ENCODE results near the gene GAGE12D.
"Not testable (repeated sequence)": the region's sequence is repeated elsewhere in the genome, so short reads cannot be mapped to it uniquely, and the experiment has no call there.

DNA sequence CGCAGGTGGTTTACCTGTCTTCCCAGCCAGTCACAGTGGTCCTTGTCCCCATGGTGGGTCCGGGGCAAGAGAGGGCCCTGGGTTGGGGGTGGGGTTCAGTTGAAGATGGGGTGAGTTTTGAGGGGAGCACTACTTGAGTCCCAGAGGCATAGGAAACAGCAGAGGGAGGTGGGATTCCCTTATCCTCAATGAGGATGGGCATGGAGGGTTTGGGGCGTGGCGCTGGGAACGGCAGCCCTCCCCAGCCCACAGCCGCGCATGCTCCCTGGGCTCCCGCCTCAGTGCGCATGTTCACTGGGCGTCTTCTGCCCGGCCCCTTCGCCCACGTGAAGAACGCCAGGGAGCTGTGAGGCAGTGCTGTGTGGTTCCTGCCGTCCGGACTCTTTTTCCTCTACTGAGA, 28.6 kb downstream of the GAGE12D start, which contains the start of gene GAGE12G:
- TF ChIP-seq MXI1 (IDR thresholded peaks at IDR 0.05; ENCODE audit: borderline replicate concordance, low read depth, low read length); RAD21 (IDR thresholded peaks at IDR 0.05; ENCODE audit: low read length); ELK1 (IDR thresholded peaks at IDR 0.05; ENCODE audit: borderline replicate concordance, low read depth, low read length); CEBPB (IDR thresholded peaks at IDR 0.05; ENCODE audit: low read depth, low read length): not testable (repeated sequence)
- TF ChIP-seq, protein P1, sequence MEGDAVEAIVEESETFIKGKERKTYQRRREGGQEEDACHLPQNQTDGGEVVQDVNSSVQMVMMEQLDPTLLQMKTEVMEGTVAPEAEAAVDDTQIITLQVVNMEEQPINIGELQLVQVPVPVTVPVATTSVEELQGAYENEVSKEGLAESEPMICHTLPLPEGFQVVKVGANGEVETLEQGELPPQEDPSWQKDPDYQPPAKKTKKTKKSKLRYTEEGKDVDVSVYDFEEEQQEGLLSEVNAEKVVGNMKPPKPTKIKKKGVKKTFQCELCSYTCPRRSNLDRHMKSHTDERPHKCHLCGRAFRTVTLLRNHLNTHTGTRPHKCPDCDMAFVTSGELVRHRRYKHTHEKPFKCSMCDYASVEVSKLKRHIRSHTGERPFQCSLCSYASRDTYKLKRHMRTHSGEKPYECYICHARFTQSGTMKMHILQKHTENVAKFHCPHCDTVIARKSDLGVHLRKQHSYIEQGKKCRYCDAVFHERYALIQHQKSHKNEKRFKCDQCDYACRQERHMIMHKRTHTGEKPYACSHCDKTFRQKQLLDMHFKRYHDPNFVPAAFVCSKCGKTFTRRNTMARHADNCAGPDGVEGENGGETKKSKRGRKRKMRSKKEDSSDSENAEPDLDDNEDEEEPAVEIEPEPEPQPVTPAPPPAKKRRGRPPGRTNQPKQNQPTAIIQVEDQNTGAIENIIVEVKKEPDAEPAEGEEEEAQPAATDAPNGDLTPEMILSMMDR (conservative IDR thresholded peaks at IDR 0.05; ENCODE audit: low read depth, low read length): not testable (repeated sequence)
- TF ChIP-seq, protein P2, sequence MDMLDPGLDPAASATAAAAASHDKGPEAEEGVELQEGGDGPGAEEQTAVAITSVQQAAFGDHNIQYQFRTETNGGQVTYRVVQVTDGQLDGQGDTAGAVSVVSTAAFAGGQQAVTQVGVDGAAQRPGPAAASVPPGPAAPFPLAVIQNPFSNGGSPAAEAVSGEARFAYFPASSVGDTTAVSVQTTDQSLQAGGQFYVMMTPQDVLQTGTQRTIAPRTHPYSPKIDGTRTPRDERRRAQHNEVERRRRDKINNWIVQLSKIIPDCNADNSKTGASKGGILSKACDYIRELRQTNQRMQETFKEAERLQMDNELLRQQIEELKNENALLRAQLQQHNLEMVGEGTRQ (IDR thresholded peaks at IDR 0.05; ENCODE audit: low read depth, low read length): not testable (repeated sequence)
